ENCODE results near the gene OPALIN. TPM values are rescaled to one million over a fixed set of nuclear protein-coding genes. Genes with fewer than 3 reads are reported as not detected.
"Not testable (repeated sequence)": the region's sequence is repeated elsewhere in the genome, so short reads cannot be mapped to it uniquely, and the experiment has no call there.

OPALIN gene
- total RNA-seq, 1 donor from 2014 or later = not detected

GRCh38 chr10:96311180-96311715 lies 47.6 kb downstream of the OPALIN start:
- ATAC-seq (ENCODE audit: low read depth) (no peak), DNase-seq (no peak)
- no peak for TF ChIP-seq CTCF (IDR thresholded peaks at IDR 0.05)
- H3K4me3 Mint-ChIP-seq = no peak overlapping the region
- CTCF ChIA-PET = no interaction called here
- H3K9me3 Mint-ChIP-seq = no peaks in the 10 kb centered on the region
- POLR2A ChIA-PET = no interaction called here
- H3K36me3 Mint-ChIP-seq (ENCODE audit: low read depth) = no peaks in the 10 kb centered on the region
- peaks cover 14% of the 10 kb centered on the region for H3K27me3 Mint-ChIP-seq
- intact Hi-C loops (cut with micrococcal nuclease) = no loop called here
- peaks cover 8% of the 10 kb centered on the region for H3K4me1 Mint-ChIP-seq
- no peak overlapping the region for H3K27ac Mint-ChIP-seq

- ChIA-PET POLR2A (no interaction called here), CTCF (interaction anchor here (1.3 kb wide), 2 partner anchors 16 to 81 kb away, joined by 4 read pairs; no protein-coding TSS in a partner anchor)
- TF ChIP-seq CTCF (IDR thresholded peaks at IDR 0.05) = no peak
- Mint-ChIP-seq H3K36me3 (ENCODE audit: low read depth) (no peaks in the 10 kb centered on the region), H3K27ac (no peak overlapping the region), H3K4me1 (peaks cover 14% of the 10 kb centered on the region), H3K4me3 (no peak overlapping the region), H3K27me3 (peaks cover 10% of the 10 kb centered on the region), H3K9me3 (no peaks in the 10 kb centered on the region)
- intact Hi-C loops (cut with micrococcal nuclease) = no loop called here
- ATAC-seq (ENCODE audit: low read depth) (no peak), DNase-seq (no peak)
Measured at GRCh38 chr10:96310321-96310669, 48.5 kb downstream of the OPALIN start.

- DNase-seq (no peak), ATAC-seq (ENCODE audit: low read depth) (no peak)
- Mint-ChIP-seq H3K27me3 (peaks cover 14% of the 10 kb centered on the region), H3K4me1 (peaks cover 17% of the 10 kb centered on the region), H3K4me3 (no peak overlapping the region), H3K9me3 (no peaks in the 10 kb centered on the region), H3K27ac (no peak overlapping the region), H3K36me3 (ENCODE audit: low read depth) (no peaks in the 10 kb centered on the region)
- intact Hi-C loops (cut with micrococcal nuclease) = no loop called here
- POLR2A ChIA-PET = no interaction called here
- CTCF ChIA-PET = interaction anchor here (1.3 kb wide), 2 partner anchors 15 to 80 kb away, joined by 4 read pairs; no protein-coding TSS in a partner anchor
- TF ChIP-seq CTCF (IDR thresholded peaks at IDR 0.05) = no peak
Measured at GRCh38 chr10:96309628-96310320, 49.0 kb downstream of the OPALIN start.

- H3K36me3 Mint-ChIP-seq (ENCODE audit: low read depth); intact Hi-C loops (cut with micrococcal nuclease); ATAC-seq (ENCODE audit: low read depth); POLR2A ChIA-PET; H3K4me3 Mint-ChIP-seq; DNase-seq; H3K27ac Mint-ChIP-seq; H3K9me3 Mint-ChIP-seq: not testable (repeated sequence)
- CTCF ChIA-PET = interaction anchor here (2.0 kb wide), 1 partner anchor 79 kb away, joined by 9 read pairs; no protein-coding TSS in a partner anchor
- H3K4me1 Mint-ChIP-seq = peaks cover 25% of the 10 kb centered on the region
- H3K27me3 Mint-ChIP-seq = peaks cover 21% of the 10 kb centered on the region
Measured at GRCh38 chr10:96308854-96309253, 49.9 kb downstream of the OPALIN start.

- TF ChIP-seq CTCF (IDR thresholded peaks at IDR 0.05) = no peak
- peak; percentile 90 for ATAC-seq (ENCODE audit: low read depth)
- POLR2A ChIA-PET = interaction anchor here (0.7 kb wide), 1 partner anchor 12 kb away, joined by 3 read pairs; no protein-coding TSS in a partner anchor
- peak; percentile 32 for DNase-seq
- Mint-ChIP-seq H3K27ac (no peak overlapping the region), H3K4me3 (peak overlapping the region; percentile 24), H3K36me3 (ENCODE audit: low read depth) (no peaks in the 10 kb centered on the region), H3K9me3 (no peaks in the 10 kb centered on the region), H3K4me1 (peaks cover 27% of the 10 kb centered on the region), H3K27me3 (peaks cover 26% of the 10 kb centered on the region)
- intact Hi-C loops (cut with micrococcal nuclease) = no loop called here
- CTCF ChIA-PET = interaction anchor here (1.3 to 3.1 kb wide), 2 partner anchors 13 to 77 kb away, joined by 7 to 30 read pairs; no protein-coding TSS in a partner anchor
Measured at GRCh38 chr10:96306516-96306915, 52.3 kb downstream of the OPALIN start.
